ENCODE results near the gene DEF6. TPM values are rescaled to one million over a fixed set of nuclear protein-coding genes. Genes with fewer than 3 reads are reported as not detected.

DEF6 gene
- total and polyA plus RNA-seq, 2 of the 13 experiments (the other 11 are each of a cell fraction or from before 2014, with no cell fraction given), result 5.2 to 10.0 TPM

DNA sequence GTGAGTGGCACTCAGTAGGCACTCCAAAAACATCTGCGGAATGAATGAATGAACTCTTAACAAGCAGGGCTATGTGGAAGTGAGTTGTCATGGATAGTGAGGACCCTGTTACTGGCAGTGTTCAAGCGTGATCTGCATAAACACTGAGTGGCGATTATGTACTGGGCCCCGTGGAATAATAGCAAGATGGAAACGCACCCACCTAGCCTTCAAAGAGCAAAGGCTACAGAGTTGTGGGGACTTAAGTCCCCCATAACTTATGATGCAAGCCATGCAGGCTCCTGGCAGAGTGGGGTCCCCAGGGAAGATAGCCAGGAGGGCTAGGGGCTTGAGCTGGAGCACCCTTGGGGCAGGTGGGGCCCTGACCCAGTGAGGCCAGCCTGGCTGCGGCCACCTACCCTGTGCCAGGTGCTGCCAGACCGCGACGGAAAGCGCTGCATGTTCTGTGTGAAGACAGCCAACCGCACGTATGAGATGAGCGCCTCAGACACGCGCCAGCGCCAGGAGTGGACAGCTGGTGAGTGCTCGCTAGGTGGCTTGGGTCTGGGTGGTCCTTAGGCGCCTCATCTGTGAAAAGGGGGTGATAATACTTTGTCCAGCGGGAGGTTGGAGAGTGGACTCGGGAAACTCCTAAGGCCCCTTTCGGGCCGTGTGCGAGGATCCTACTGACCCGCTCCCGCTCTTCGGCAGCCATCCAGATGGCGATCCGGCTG, 20.0 kb downstream of the DEF6 start (continued):
- 0 out of 2 replicates have a peak, but pooled peaks have one; percentile 69 for TF ChIP-seq ZNF776 (CRISPR knock-in tag; IDR thresholded peaks at IDR 0.05)
- no peak; the same call in 1 of the 2 replicates for TF ChIP-seq NR2C2 (CRISPR knock-in tag; IDR thresholded peaks at IDR 0.05; ENCODE audit: borderline replicate concordance)
- TF ChIP-seq ZNF317 (CRISPR knock-in tag; IDR thresholded peaks at IDR 0.05), result peak; percentile 73
- TF ChIP-seq PHF21A (CRISPR knock-in tag; IDR thresholded peaks at IDR 0.05), result peak; percentile 50; the same call in 1 of the 2 replicates
- 0 out of 2 replicates have a peak, but pooled peaks have one; percentile 3 for TF ChIP-seq GFI1 (CRISPR knock-in tag; IDR thresholded peaks at IDR 0.05; ENCODE audit: borderline replicate concordance)
- no peak for TF ChIP-seq NFKBIZ (CRISPR knock-in tag; IDR thresholded peaks at IDR 0.05)
- TF ChIP-seq, protein P1, sequence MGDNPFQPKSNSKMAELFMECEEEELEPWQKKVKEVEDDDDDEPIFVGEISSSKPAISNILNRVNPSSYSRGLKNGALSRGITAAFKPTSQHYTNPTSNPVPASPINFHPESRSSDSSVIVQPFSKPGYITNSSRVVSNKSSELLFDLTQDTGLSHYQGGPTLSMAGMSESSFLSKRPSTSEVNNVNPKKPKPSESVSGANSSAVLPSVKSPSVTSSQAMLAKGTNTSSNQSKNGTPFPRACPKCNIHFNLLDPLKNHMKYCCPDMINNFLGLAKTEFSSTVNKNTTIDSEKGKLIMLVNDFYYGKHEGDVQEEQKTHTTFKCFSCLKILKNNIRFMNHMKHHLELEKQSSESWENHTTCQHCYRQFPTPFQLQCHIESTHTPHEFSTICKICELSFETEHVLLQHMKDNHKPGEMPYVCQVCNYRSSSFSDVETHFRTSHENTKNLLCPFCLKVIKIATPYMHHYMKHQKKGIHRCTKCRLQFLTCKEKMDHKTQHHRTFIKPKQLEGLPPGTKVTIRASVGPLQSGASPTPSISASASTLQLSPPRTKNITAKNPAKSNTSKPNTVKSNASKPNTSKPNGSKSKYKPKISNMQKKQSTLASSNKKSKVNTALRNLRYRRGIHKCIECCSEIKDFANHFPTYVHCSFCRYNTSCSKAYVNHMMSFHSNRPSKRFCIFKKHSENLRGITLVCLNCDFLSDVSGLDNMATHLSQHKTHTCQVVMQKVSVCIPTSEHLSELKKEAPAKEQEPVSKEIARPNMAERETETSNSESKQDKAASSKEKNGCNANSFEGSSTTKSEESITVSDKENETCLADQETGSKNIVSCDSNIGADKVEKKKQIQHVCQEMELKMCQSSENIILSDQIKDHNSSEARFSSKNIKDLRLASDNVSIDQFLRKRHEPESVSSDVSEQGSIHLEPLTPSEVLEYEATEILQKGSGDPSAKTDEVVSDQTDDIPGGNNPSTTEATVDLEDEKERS (CRISPR knock-in tag; IDR thresholded peaks at IDR 0.05), result peak; percentile 4; the same call in 1 of the 2 replicates
- no peak for TF ChIP-seq ZNF501 (CRISPR knock-in tag; IDR thresholded peaks at IDR 0.05)
- no peak for TF ChIP-seq FOXM1 (CRISPR knock-in tag; IDR thresholded peaks at IDR 0.05)
- TF ChIP-seq JUND (CRISPR knock-in tag; IDR thresholded peaks at IDR 0.05), result no peak
- 0 out of 2 replicates have a peak, but pooled peaks have one; percentile 25 for TF ChIP-seq NFIB (CRISPR knock-in tag; IDR thresholded peaks at IDR 0.05; ENCODE audit: borderline replicate concordance)
- peak; percentile 44; the same call in 1 of the 2 replicates for TF ChIP-seq HOXA9 (CRISPR knock-in tag; IDR thresholded peaks at IDR 0.05; ENCODE audit: borderline replicate concordance)
- no peak for TF ChIP-seq HNF4G (IDR thresholded peaks at IDR 0.05; ENCODE audit: borderline replicate concordance, low read depth, low read length)
- TF ChIP-seq HNF4G (CRISPR knock-in tag; IDR thresholded peaks at IDR 0.05; ENCODE audit: borderline replicate concordance, low read depth), result no peak
- TF ChIP-seq, protein P2, sequence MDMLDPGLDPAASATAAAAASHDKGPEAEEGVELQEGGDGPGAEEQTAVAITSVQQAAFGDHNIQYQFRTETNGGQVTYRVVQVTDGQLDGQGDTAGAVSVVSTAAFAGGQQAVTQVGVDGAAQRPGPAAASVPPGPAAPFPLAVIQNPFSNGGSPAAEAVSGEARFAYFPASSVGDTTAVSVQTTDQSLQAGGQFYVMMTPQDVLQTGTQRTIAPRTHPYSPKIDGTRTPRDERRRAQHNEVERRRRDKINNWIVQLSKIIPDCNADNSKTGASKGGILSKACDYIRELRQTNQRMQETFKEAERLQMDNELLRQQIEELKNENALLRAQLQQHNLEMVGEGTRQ (IDR thresholded peaks at IDR 0.05; ENCODE audit: low read depth, low read length), result no peak
- TF ChIP-seq, protein P2 (CRISPR knock-in tag; IDR thresholded peaks at IDR 0.05; ENCODE audit: borderline replicate concordance), result no peak
- no peak for TF ChIP-seq ZNF543 (CRISPR knock-in tag; IDR thresholded peaks at IDR 0.05)
- TF ChIP-seq KMT2B (CRISPR knock-in tag; IDR thresholded peaks at IDR 0.05), result peak; percentile 40; the same call in 1 of the 2 replicates
- no peak for TF ChIP-seq PAXIP1 (CRISPR knock-in tag; conservative IDR thresholded peaks at IDR 0.05)

Measured in HepG2 (cell line).